Femur (tissue), 1 donor: ENCODE measurements around the gene CASP3.
"Not testable (repeated sequence)": the region's sequence is repeated elsewhere in the genome, so short reads cannot be mapped to it uniquely, and the experiment has no call there.

Source experiments
- DNase-seq: peaks from one replicate; pipeline ENCODE4 v3.0.0-alpha.2; 2017

The CASP3 gene

GRCh38 chr4:184662236-184662635 is 13.0 kb upstream of the CASP3 start:
- DNase-seq: no peak

GRCh38 chr4:184660978-184661377 is 11.7 kb upstream of the CASP3 start:
- DNase-seq: no peak

- not testable (repeated sequence) for DNase-seq
Observed at GRCh38 chr4:184657820-184658219, 8.6 kb upstream of the CASP3 start.

- DNase-seq: no peak
Observed at GRCh38 chr4:184657144-184657543, 7.9 kb upstream of the CASP3 start.

DNA sequence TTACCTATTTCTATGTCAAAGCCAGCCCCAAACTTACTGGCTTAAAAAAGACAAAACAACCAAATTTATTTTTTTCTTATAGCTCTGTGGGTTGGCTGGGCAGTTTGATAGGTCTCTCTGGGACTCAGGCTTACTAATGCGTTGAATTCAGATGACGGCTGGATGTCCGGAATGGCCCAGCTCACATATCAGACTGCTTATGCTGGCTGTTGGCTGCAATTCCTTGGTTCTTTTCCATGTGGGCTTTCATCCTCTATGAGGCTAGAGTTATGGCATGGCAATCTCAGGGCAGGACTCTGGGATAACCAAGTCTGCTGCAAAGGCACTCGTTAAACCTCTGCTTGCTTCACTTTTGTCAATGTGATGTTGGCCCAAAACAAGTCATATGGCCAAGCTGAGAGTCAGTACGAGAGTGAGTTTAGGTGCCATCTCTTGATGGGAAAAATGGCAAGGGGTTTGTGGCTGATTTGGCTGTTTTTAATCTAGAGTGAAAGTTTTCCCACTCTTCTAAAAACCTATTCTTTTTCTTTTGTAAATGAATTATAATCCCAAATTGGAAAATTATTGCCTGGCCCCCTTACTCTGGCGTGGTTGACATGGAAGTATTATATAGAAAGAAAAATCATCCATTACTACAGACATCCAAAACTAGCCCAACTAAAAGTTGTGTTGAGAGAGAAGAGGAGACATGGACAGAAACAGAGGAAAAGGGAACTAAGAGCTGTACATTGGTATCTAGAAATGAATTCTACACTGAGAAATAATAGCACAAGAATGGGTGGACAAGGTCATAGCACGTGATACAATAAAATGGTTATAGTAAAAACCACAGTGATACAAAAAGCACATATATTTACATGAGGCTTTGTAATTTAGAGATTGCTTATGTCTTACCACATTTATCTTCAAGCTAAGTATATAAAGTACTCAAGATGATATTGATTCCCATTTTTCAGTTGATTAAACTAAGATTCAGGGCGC is 6.9 kb upstream of the CASP3 start:
- DNase-seq: peak; percentile 58

DNA sequence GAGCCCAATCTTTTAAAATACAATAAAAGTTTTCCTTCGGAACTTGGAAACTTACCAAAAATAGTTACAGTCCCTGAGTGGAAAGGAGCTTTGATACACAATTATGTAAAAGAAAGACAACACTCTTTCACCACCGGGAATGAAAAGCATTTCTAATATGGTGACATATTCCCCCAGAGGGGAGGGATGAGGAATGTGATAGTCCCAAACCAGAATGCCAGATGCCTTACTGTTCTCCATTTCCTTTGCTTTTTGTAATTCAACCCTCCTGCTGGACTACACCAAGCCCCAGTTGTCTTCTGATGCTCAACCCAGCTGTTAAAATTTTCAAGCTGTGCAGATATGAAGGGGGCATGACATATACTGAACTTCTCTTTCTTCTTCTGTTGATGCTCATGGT is 4.4 kb upstream of the CASP3 start:
- no peak for DNase-seq

DNA sequence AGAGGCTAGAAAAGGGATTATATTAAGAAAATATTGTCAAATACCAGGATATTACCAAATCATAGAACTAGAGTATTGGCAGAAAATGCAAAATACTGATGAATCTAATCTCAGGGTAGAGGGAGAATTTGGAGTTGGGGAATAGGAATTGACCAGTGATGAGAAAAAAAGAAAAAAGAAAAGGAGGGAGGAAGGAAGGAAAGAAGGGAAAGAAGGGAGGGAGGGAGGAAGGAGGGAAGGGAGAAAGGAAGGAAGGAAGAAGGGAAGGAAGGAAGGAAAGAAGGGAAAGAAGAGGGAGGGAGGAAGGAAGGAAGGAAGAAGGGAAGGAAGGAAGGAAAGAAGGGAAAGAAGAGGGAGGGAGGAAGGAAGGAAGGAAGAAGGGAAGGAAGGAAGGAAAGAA is 3.4 kb upstream of the CASP3 start:
- DNase-seq: not testable (repeated sequence)

GRCh38 chr4:184651899-184652298 is 2.7 kb upstream of the CASP3 start:
- DNase-seq: no peak

DNA sequence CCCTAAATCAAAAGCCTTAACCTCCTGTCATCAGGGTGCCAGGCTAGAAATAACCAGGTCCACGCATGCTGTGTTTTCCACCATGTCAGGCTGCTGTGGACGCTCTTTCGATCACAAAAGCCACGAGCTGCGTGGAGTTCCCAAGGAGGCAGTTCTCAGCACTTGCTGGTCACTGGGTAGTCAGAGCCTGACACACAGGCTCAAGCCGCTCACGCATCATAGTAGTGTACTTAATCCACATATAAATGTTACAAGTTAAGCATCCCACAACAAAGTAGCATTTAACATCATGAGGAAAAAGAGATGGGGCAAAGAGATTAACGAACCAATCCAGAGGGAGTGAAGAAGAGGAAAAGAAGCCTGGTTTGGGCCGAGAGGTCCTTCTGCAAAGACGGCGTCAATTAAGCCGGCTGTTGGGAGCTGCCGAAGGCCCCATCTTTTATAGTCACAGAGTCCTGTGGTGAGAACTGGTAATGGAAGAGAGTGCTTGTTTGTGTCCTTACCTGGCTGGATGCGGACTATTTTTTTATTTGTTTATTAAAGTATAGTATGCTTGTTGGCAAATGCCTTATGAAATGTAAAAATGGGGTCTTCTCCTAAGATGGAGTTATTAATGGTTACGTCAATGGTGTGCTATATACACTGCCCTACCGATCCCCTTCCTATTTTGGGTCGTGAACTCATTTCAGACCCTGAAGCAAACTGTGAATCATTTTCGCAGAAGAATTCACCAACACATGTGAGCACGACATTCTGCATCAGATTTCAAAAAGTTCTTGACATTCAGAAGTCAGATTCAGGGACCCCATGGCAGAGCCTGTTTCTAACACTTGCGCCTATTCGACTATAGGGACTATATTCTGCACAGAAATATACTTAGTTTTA is 966 bp upstream of the CASP3 start:
- DNase-seq: no peak

DNA sequence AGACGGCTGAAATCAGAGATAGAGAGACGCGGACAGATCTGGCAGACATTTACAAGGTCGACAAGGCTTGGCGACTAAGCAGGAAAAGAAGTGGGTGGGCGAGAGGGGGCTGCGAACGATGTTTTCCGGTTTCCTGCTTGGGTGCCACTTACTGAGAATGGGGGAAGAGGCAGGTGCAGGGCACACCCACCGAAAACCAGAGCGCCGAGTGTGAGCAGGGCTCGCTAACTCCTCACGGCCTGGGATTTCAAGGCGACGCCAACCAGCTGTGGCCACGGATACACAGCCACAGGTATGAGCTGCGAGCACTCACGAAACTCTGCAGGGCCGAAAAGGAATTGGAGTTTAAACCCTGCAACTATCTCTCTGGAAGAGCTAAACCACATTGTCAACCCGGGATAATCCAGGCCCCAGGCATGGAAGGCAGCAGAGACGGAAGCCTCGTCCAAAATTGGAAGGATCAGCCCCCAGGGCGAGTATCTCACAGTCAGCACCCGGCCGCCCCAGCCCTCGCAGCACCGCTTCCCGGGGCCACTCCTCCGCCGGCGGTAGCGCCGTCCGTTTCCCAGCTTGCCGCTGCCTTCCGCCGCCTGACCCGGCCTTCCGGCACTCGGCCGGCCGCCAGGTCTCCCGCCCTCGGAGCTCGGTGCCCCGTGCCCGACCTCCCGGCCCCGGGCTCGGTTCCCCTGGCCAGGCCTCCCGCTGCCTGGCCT is 778 bp downstream of the CASP3 start:
- DNase-seq: peak; percentile 74

DNA sequence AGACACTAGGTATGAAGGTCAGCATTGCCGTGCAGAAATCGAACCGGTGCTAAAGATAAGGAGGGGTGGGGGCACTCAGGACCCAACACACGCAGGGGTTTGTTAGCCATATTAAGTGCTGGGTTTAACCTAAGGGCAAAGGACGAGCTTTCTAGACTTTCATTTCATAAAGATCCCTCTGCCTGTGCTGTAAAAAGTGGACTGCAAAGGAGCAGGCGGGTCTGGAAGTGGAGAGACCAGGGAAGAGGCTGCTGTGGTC is 1.3 kb downstream of the CASP3 start:
- DNase-seq: no peak

DNA sequence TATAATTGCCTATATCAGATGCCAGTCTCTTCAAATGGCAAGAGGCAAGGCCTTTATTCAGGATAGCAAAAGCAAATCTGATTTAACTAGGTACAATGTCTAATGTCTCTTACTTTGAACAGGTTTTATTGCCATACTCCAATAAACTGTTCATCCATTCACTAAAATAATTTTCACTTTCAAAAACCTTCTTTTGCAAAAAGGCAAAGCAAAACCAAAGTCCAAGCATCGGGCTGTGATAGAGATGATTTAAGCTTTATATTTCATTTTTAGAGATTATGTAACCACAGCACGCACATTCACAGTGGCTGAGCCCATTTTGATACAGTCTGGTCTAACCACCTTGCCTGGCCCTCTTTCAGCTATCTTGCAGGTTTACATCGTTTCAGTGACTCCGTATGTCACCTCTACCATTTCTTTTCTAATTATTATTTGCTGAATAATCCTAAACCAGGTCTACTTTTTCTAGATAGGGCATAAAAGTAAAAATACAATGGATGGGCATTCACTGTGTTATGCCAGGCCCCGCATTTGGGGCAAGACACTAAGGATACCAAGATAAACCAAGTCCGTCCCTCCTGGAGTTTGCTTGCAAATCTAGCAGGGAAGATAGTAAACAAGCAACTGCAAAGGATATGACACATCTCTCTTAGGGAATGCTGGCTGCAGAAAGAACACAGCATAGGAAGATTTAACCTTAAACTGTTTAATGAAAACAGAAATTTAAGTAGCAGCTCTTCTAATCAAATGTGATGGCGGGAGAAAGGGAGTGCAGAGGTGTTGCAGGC is 1.8 kb downstream of the CASP3 start:
- no peak for DNase-seq

- DNase-seq: no peak
Observed at GRCh38 chr4:184645904-184646610, 3.2 kb downstream of the CASP3 start.

DNA sequence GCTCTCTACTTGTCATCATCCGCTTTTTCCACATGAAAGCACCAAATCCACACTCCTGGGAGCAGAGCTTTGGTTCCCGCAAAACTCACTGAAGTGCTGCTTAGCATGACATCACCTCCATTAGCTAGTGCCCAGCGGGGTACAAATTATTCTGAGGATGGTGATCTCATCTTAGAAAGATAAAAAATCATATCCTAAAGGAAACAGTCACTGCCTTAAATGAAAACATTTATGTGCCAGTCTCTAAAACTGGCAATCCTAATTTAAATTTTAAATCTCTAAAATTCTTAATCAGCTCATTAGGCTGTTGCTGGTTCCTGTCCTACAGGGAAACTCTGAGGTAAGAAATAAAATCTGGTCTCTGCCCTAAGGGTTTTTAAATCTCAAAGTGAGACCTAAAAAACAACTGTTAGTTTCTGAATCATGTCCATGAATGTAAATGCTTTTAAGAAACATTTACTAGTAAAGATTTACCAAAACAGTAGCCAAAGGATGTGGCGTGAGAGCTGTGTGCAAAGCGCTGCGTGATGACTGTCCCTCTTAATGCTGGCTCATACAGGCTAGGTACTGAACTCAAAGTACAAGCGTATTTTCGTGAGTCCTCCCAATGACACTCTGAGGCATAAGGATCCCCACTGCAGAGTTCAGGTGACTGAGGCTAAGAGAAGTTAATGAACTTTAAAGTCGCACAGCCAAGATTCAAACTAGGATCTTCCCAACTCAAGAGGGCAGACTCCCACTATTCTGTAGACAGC is 4.5 kb downstream of the CASP3 start:
- DNase-seq: no peak

DNA sequence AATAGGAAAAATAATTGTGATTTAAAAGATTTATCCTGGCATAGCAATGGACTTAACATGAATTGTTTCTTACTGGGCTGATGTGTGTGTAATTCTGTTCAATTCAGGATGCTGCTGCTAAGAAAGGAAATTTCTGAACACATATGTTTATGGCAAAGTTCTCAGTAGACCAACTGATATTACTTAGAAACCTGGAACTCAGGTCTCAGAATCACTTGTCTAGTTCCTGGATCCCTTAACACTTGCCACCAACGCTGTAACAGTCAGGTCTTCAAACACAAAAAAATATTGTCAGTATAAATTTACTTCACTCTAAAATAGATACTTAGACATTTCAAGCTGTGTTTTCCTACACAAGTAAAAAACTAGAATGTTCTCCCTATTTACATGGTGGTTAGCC is 5.5 kb downstream of the CASP3 start:
- no peak for DNase-seq

DNA sequence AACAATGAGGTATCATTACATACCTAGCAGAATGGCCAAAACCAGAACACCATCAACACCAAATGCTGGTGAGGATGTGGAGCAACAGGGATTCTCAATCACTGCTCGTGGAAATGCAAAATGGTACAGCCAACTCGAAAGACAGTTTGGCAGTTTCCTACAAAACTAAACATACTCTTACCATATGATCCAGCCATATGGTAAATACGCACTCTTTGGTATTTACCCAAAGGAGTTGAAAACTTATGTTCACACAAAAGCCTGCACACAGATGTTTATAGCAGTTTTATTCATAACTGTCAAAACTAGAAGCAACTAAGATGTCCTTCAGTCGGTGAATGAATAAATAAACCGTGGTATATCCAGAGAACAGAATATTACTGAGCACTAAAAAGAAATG is 7.8 kb downstream of the CASP3 start:
- no peak for DNase-seq

DNA sequence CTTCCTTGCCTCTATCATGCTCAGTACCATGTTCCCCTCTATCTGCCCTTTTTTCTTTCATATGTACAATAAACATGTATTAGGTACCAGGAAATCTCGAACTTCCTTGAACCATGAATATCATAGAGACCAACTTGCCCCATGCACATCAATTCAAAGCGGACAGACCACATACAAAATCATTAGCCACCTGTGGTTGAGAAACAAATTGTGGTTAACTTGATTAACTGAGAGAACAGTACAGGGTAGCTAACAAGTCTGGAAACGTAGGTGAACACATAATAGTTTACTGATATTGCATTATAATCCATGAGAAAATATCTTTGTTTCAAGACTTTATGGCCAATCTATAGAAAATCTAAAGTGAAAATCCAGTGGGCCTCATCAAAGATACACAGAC is 8.2 kb downstream of the CASP3 start:
- no peak for DNase-seq

DNA sequence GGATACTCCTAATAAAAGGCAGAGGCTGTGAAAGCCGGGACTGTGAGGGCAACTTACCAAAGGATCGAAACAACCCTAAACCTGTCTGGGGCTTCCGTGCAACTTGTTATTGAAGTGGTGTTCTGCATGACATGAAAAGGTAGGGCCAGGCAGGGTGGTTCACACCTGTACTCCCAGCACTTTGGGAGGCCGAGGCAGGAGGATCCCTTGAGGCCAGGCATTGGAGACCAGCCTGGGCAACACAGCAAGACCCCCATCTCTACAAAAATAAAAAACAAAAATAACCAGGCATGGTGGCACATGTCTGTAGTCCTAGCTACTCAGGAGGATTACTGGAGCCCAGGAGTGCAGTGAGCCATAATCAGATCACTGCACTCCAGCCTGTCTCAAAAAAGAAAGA is 12.3 kb downstream of the CASP3 start:
- no peak for DNase-seq

DNA sequence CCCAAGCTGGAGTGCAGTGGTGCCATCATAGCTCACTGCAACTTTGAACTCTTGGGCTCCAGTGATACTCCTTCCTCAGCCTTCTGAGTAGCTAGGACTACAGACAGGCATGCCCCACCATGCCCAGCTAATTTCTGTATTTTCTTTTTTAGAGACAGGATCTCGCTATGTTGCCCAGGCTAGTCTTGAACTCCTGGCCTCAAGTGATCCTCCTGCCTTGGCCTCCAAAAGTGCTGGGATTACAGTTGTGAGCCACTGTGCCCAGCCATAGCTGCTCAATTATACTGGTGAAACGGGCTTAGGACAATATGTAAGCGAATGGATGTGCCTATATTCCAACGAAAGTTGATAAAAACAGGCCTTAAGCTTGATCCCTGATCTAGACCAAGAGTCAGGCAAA is 13.1 kb downstream of the CASP3 start:
- DNase-seq: no peak

- DNase-seq: no peak
Observed at GRCh38 chr4:184635381-184635780, 13.9 kb downstream of the CASP3 start.

DNA sequence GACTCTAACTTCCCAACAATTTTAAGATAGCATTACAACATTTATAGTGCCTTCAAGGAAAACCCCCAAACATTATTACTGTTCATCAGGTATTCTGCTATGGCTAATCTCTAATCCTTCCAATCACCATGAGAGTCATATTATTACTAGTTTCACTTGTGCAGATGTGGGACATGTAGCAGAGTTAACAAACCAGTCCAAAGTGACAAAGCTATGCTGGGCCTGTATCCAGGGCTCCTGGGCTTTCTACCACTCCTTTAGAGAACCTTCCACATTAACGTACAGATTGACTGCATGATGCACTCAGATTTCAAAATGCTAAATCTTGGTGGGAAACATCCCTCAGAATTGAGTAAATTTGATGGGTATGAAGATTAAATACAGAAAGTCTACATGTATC is 16.4 kb downstream of the CASP3 start:
- DNase-seq: no peak
